Measurements from ENCODE around the gene CRTAC1.

Gene CRTAC1

DNA sequence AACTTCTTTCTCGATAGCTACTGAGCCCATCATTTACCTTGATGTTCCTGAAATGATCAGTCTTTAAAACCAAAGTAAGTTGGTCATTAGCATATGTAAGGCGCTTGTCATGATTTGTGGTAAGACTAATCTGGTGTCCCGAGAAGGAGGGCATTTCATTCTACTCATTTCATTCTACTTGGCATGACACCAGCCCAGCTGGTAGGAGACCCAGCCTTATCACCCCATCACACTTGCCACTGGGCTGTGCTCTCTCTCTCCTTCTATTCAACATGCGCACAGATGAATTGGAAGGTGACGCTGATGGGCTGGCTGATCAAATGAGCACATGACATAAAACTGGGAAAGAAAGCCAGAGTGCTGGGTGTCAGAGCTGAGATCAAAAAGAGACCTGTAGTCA is 65.7 kb downstream of the CRTAC1 start:
- DNase-seq = no peak

DNA sequence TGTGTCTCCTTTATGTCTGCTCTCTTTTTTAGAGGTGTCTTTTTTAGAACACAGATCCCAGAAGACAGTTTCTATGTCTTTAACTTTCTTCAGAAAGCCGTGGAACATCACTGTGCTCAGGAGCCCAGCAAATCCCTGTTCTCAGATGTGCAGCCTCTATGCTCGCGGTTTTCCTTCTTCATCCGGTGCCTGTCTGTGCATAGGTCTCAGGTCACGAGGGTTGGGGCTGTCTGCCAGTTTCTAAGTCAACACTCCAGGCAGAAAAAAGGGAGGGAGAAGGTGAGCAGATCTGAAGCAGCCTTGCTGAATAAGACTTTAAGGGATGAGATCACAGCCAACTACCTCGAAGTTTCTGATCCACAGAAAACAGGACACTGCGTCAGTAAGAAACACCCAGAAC is 68.5 kb downstream of the CRTAC1 start:
- DNase-seq = no peak

DNA sequence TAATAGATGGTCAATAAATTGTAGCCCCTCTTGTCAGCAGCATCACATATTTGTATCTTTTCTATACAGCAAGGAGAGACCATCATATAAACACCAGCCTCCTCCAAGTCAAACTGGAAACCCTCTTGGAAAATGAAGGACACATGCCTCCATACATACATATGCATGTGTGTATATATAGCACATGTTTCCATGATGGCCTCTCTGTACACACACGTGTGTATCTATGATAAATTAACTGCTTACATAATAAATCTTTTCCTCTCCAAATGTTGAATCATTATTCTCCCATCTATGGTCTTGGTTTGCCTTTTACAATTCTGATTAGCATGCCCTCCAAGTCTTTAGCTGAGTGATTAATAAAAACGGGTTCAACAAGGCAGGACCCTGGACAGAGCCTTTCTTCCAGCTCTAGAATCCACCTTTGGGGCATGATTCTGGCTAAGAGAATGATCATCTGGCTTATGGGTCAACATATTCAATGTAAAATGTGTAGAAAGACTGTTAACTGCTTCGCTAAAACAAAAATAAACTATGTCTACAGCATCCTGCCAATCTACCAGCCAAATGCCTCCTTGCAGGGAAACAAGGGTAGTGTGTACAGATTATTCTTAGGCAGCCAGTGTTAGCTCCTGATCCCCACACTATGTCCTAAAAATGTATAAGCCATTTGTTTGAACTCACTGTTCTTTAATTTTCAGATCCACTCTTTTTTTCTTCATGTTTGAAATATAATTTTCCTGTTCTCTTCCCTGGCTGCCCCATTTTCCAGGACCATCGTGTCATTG is 70.0 kb downstream of the CRTAC1 start:
- no peak for DNase-seq

DNA sequence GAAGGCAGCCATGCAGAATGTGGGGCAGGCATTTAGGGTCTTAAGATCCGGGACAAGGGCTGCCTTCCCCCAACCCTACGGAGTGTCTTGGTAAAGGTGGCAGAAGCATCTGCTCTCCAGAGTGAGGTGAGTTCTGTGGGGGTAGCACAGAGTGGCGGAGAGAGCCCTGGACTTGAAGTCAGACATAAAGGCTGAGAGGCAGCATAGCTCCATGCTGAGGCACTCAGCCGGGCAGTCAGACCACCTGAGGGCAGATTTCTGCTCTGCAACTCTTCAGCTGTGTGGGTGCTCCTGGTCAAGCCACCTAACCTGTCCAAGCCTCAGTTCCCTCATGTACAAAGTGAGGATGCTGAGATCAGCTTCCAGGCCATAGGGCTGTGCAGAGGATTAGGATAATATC is 81.0 kb downstream of the CRTAC1 start:
- DNase-seq = no peak

DNA sequence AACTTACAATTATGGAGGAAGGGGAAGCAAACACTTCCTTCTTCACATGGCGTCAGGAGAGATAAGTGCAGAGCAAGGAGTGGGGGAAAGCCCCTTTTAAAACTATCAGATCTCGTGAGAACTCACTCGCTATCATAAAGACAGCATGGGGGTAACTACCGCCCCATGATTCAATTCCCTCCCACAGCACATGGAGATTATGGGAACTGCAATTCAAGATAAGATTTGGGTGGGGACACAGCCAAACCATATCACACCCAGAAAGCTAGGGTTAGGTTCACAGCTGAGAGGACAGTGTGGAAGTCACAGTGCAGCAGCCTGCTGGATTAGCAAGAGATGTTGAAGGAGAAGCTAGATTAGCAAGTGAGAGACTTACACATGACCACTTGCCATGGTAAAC is 81.6 kb downstream of the CRTAC1 start:
- DNase-seq = no peak

- DNase-seq = no peak
These were observed 85.6 kb downstream of the CRTAC1 start for GRCh38 chr10:97944772-97945171.

- no peak for DNase-seq
These were observed 87.1 kb downstream of the CRTAC1 start for GRCh38 chr10:97943294-97943693.

DNA sequence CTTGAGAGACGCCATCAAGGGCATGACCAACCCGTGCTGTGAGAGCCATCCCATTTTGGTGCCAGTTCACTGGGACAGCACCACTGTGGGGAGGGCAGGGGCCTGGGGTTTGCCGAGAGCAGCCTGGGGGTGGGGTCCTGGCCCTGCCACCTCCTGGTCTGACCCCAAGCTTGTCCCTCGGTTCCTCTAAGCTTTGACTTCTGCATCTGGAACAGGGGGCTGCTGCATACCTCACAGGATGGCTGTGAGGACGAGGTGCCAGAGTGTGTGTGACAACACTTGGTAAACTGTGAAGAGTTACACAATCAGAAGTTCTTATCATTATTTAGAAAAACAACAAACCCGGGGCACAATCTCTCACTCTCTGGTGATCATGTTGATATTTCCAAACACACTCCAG is 89.9 kb downstream of the CRTAC1 start:
- DNase-seq = no peak

GRCh38 chr10:97939446-97939990 is 90.9 kb downstream of the CRTAC1 start:
- DNase-seq = no peak

- DNase-seq = no peak
These were observed 92.5 kb downstream of the CRTAC1 start for GRCh38 chr10:97937928-97938327.

GRCh38 chr10:97937054-97937453 is 93.4 kb downstream of the CRTAC1 start:
- DNase-seq = no peak

GRCh38 chr10:97936126-97936525 is 94.3 kb downstream of the CRTAC1 start:
- DNase-seq = no peak

- DNase-seq = no peak
These were observed 97.4 kb downstream of the CRTAC1 start for GRCh38 chr10:97932932-97933530.

- DNase-seq = no peak
These were observed 99.4 kb downstream of the CRTAC1 start for GRCh38 chr10:97931041-97931440.

DNA sequence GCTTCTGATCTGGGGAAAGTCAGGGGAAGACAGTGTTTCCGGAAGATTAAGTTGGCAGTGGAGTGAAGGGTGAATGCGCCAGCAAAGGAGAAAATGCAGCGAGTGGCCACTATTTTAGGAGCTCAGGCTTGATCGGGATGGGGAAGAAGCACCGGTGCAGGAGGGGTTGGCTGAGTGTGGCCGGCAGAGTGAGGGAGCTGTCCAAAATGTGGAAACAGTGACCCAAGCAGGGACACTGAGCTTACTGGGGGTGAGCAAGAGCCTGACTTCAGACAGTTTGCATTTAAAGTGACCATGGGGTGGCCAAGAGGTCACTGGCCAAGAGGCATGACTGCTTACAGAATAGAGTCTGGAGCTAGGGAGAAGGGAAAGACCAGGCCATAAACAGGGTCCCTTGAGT is 101.5 kb downstream of the CRTAC1 start:
- no peak for DNase-seq

GRCh38 chr10:97927622-97928021 is 102.8 kb downstream of the CRTAC1 start:
- no peak for DNase-seq

- no peak for DNase-seq
These were observed 104.4 kb downstream of the CRTAC1 start for GRCh38 chr10:97926055-97926454.

GRCh38 chr10:97925308-97925938 is 105.0 kb downstream of the CRTAC1 start:
- no peak for DNase-seq

DNA sequence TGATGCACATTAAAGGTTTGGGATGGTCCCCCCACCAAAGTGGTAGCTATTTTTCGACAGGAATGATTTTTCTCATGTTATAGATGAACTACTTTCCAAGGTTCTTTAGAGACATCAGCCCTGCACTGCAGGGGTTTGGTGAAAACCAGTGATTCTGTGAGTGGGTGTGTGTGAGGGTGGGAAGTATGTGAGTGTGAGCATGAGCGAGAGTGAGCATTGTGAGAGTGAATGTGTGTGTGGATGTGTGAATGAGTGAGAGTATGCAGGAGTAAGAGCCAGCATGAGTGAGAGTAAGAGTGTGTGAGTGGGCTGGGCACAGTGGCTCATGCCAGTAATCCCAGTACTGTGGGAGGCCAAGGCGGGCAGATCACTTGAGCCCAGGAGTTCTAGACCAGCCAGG is 105.7 kb downstream of the CRTAC1 start:
- DNase-seq = no peak

GRCh38 chr10:97923476-97923875 is 106.9 kb downstream of the CRTAC1 start:
- no peak for DNase-seq

DNA sequence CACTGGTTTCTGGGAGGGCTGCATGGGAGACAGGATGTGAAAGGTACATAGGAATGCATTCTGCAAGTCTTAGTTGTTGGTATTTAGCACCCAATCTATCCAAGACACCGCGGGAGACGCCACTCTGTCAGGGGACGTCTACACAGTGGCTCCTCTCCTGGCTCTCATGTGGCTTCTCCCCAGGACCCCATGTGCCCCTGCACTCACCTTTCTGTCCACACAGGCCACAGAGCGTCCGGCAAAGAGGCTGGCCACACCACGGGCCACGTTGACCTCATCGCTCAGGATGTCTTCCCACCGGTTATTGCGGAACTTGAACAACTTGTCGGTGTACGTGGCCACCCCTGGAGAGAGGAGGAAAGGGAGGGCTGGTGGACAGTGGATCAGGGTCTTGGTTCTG is 107.4 kb downstream of the CRTAC1 start:
- DNase-seq = no peak

GRCh38 chr10:97922022-97922758 is 108.2 kb downstream of the CRTAC1 start:
- DNase-seq = no peak

DNA sequence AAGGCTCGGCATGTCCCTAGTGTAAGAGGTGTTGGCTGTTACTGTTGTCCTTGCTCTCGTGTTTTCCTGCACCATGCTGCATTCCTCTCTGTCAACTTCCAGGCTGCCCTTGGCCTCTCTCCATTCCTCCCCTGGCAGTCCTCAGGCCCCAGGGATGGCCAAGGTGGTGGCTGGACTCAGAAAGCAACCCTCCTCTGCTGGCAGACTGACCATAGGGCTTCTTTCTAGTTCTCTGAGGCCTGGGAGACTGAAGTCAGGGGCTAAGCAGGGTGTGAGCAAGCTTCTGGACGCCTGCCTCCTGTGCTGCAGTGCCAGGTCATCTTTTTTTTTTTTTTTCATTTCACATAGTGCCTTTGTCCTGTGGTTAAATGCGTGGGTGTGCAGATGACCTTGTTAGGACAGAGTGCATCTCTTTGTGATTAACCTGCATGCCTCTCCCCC is 108.8 kb downstream of the CRTAC1 start:
- DNase-seq = no peak
